GM18519 (cell line): Measurements from ENCODE around the gene SLC2A4RG.

Experiments
- ATAC-seq: cut with Tn5 transposase; IDR thresholded peaks from one replicate; pipeline ENCODE4 v1.9.1; 2021; ENCODE audit warnings: mild to moderate bottlenecking, moderate library complexity; ENCODE audit not compliant: unreplicated experiment, low FRiP score

The SLC2A4RG gene

DNA sequence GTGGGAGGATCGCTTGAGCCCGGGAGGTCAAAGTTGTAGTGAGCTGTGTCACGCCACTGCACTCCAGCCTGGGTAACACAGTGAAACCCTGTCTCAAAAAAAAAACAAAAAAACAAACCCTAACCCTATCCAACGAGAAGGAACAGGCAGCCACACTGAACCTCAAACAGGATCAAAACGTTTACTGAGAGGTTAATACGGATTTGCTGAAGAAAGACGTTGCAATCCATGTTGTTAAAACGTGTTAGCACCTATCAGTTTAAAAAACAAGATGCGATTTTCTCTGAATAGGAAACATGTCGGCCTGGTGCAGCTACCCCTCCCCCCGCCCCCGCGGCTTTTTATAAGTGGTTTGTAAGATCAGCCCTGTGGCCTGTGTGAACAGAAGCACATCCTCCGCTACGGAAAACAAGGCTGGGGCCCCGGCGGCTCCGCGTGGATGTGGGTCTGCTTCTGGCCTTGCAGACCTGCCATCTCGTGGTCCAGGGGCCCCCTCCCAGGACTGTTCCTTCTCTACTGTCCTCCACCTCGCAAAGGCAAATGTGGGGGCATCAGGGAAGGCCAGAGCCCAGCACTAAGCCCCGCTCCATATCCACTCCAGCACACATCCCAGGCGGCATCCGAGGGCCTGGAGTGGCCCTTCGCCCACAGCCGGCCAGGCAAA lies 11.4 kb downstream of the SLC2A4RG start:
- no peak for ATAC-seq

DNA sequence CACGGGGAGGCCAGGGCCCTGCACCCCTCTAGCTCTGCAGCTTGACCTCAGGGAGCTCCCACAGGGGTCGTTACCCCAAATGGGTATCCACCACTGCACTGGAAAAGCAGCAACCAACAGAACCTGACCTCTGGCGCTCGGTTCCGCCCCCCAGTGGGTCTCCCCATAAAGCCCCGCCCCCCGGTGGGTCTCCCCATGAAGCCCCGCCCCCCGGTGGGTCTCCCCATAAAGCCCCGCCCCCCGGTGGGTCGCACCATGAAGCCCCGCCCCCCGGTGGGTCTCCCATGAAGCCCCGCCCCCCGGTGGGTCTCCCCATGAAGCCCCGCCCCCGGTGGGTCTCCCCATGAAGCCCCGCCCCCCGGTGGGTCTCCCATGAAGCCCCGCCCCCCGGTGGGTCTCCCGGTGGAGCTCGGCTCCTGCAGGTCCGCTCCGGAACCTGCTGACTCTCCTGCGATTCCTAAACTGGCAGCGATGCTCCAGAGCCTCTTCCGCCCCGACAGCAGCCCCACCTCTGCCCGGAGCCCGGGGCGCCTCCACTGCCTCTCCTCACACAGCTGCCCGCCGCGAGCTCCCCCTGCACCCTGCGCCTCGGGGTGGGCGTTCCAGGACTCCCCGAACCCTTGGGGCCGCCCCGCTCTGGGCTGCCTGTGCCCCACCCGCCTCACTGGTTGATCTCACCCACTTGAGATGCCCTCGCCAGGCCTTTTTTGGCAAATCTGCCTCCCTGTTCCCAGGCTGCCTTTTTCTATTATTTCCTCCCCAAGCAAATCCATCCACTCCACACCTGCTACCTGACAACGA lies 12.1 kb downstream of the SLC2A4RG start:
- no peak for ATAC-seq

DNA sequence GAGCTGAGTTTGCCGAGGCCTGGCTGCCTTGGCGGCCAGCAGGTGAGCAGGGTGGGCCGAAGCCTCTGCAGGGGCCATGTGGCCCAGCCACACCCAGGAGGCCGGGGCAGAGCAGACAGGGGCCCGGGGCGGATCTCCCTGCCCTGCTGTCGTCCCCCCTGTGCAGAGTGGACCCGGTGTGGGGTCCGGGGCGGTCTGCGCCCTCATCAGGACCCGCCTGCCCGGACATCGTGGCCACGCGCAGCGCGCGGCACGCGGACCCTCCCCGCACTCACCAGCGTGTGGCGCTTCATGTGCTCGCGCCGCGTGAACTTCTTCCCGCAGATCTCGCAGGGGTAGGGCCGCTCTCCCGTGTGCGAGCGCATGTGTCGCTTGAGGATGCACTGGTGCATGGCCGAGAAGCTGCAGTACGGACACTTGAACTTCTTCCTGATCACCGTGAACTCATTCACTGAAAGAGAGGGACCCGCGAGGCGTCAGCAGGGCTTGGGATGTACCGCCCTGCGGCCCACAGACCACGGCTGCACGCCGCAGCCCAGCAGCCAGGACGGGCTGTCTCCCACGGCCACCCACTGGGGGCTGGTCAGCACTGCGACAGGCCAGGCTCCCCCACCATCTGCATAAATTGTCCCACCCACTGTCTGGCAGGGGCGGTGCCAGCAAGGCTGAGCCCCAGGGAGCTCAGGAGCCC lies 13.0 kb downstream of the SLC2A4RG start:
- ATAC-seq, result no peak

DNA sequence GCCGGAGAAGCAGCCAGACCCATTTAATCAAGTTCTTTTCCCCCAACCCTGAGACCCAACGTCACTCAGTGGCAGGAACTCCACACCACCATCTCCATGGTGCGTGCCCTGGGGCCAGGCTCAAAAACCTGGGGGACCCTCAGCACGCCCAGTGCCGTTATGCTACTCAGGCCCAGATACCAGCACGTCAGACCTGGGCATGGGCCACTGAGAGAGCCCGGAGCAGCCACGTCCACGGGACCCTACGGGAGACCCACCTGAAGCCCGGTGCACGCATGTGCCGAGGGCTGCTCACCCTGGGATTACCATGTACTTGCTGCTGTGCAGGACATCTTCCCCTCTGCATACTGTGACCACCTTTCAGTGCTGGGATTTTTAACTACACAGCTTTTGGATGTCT lies 13.8 kb downstream of the SLC2A4RG start:
- ATAC-seq, result no peak

DNA sequence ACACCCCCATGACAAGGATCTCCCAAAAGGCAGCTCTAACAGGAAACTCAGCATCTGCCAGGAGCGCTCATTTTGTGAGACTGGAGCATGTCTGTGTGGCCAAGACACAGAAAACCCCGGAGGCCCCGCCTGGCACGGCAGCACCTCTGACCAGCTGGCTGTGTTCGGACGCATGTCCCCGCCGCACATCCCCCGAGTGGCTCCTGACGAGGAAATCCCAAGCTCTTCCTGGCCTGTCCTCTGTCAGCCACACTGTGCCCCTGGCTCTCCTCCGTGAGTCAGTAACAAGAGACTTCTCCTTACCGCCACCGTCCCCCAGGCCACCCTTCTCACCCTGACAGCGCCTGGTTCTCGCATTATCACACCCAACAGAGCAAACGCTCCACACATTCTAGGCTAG lies 14.4 kb downstream of the SLC2A4RG start:
- no peak for ATAC-seq

DNA sequence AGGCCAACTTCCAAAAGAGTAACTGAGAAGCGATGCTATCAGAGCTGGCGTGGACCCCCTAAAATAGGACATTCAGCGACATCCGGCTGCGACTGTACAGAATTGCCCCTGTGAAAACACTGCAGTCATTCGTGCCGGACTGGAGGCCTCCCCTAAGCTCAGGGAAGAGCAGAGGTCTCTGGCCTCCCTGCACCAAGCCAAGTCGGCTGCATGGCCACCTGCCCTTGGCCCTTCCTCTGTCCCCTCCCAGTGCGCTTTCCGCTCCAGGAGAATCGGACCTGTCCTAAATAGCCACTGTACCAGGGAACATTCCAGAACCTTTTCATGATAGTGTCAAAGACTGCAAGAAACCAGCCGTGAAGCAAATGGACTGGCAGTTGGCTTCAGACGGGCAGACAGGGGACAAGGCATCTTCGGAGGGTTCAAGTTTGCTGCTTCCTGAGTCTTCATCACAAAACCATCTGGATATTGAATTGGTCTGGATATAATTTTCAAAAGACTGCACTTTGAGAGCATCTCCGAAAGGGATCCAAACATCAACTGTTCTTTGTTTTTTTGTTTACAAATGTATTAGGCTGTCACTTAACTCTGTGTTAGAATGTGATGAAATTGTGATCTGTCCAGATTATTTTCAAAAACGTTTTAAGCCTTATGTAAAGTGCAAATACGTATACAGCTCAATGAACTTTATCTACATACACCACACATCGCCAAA lies 16.5 kb downstream of the SLC2A4RG start:
- ATAC-seq, result no peak

DNA sequence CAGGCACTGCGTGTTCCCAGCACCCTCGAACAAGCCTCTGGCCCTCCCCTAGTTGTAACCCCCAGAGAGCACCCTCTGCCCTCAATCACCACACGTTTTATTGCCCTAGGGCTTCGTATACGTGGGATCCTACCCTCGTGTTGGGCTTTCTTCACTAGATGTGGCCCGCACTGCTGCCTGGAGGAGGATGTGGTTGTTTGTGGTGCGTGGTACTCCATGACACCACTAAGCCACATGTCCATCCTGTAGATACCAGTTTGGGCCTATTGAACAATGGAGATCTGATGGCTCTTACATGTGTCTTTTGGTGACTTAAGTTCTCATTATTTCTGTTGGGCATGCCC lies 17.0 kb downstream of the SLC2A4RG start:
- no peak for ATAC-seq

DNA sequence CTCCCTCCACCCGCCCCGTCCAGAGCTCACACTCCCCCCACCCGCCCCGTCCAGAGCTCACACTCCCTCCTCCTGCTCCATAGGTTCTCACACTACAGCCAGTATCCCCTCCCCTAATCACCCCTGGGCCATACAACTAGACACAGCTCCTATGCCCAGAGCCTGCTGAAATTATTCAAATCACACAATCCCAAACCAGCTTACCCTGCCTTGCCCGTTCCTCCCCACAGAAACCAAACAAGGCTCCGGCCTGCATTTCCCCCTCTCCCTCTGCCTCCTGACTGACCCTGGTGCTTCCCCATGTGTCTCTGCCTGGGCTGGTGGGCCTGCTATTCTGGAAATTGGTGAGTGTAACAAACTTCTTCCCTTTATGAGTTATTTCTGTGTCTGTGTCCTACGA lies 18.6 kb downstream of the SLC2A4RG start:
- no peak for ATAC-seq

DNA sequence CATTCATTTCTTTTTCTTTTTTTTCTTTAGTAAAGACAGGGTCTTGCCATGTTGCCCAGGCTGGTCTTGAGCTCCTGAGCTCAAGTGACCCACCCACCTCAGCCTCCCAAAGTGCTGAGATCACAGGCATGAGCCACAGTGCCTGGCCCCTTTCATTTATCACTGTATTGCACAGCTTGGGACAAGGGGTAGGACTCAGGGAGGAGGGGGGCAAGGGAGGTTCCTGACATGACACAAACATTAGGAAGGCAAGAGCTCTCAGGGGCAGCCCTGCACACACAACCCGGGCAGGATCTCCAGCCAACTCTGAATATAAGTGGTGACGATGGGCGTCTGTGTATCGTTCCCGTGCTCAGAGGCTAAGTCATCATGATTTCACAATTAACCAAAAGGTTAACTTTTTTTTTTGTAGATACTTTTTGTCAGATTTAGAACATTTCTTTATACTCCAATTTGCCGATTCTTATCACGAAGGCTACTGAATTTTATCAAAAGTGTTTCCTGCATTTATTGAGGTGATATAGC lies 19.9 kb downstream of the SLC2A4RG start:
- ATAC-seq, result no peak

DNA sequence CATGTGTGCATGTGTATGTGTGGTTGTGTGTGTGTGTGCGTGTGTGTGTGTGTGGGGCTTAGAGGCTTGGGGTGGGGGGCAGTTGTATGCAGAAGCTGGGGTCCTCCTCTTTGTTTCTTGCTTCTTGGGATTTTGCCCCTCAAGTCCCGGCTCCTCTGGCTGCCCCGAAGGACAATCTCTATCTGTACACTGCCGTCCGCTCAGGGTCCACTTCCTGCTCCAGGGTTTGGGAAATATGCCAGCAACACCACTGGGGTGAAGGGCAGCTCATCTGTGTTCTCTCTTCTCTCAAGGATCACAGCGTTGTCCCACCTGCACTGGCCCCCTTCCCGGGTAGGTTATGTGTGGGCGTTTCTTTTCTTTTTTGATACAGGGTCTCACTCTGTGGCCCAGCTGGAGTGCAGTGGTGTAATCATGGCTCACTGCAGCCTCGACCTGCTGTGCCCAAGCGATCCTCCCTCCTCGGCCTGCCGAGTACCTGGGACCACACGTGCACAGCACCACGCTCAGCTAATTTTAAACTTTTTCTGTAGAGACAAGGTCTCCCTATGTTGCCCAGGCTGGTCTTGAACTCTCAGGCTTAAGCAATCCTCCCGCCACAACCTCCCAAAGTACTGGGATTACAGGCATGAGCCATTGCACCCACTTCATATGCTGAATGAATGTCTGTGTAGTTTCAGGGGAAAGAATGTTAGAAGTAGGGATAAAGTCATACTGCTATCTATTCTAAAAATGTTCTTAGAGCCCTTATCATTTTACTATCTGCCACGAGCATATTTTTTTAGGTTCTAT lies 25.7 kb downstream of the SLC2A4RG start:
- ATAC-seq, result no peak

DNA sequence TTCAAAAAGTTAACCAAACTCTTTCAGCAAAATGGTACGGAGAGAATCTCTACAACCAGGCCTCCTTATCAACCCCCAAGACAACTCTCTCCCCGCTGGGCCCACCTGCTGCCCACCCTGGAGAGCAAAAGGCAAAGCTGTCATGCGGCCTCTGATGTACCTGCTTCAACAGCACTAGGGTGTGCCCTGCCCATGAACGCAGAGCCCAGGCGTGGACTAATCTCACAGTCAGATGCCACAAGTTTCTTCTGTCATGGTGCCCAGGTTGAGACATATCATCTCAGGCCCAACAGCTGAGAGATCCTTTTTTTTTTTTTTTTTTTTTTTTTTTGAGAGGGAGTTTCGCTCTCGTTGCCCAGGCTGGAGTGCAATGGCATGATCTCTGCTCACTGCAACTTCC lies 26.3 kb downstream of the SLC2A4RG start:
- no peak for ATAC-seq

DNA sequence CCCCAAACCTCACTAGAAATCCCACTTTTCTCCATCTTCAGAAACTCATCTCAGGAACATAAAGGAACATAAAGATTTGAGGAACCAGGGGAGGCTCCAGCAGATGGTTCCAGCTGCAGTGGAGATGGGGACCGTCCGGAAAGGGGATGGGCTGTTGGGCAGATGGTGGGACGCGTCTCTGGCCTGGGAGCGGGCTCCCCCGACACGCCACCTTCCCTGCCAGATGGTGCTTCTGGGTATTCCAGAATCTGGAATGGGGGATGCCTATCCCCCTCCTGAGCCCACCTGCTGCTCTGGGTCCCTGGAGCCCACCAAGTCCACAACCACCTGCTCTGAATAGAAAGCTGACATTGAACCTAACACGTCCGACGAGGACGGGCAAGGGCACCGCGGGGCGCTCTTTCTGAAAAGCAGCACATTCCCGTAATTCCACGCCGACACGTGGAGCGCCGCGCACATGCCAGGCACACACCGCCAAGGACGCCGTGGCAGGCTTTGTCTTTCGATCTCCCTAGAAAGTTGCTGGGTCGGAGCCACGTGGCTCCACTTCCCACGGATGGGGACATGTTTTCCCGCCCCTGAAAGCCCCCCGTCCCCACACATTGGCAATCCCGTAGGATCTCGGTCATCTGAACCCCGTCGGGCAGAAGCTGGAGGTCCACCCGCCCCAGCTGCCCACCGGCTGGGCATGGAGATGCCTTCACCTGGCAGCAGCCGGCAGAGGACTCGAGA lies 27.3 kb downstream of the SLC2A4RG start:
- ATAC-seq, result no peak

DNA sequence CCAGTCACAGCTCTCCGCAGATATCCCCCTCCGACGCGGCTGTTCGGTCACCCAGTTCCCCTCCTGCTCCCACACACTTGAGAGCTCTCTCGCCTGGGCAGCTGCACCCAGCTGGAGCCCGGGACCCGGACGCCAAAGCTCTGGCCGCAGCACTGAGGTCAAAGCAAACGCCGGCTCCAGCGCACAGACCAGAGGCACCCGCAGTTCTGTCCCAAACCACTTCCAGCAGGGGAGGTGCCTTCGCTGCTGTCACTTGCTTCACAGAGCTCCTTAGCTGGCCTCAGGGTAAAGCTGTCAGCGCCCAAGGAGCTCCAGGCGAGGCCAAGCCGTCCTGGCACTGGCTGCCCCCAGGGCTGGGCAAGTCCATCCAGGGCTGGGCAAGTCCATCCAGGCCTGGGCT lies 27.9 kb downstream of the SLC2A4RG start:
- no peak for ATAC-seq

DNA sequence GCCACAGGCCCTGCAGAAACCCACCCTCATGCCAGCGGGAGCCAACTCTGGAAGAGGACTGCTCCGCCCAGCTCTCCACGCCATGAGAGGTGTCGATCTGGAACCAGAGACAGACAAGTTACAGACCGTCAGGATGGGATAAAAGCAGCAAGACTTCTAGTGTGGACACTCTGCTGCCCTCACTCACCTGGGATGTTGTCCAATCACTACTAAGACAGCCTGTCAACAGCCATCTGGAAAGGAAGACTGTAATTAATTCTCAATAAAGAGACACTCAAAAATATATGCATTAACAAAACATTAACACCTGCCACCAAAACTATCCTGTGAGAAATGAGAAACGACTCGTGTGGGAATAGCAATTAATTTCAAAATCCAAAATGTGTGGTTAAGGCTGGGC lies 28.3 kb downstream of the SLC2A4RG start:
- no peak for ATAC-seq

DNA sequence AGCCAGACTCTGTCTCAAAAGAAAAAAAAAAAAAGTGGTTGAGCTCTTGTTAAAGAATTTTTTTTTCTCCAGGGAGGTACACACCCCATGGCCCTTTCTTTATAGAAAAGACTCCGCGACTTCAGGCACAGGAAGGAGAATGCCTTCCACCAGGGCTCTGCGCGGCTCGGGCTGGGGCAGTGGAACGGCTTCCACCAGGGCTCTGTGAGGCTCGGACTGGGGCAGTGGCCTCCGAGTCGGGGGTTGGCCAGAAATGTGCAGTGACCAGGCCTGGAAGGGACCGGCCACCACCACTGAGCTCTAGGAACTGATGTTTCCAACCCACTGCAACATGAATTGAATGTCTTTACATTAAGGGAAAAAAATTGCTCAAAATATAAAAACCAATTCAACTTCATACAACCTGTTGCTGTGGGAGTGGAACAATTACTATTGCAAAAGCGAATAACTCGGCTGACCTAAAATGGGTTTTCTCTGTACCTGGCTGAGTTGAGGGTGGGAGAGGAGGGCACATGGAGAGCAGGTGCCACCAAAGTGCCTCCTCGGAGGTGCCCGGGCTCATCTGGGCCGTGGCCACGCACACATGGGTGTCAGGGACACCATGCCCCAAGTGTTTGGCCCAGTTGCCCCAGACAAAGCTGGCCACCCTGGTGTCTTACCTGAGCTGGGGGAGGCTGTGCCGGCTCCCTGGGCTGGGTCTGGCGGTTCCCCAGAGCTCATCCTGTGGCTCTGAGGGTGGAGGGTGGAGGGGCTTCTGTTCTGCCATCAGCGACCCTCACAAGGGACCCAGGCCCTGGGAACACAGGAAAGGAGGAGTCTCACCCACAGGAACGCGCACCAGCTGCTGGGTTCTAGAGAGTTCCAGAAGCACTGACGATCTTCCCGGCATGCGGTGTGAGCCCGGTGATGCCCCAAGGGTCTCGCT lies 29.3 kb downstream of the SLC2A4RG start:
- ATAC-seq, result no peak

DNA sequence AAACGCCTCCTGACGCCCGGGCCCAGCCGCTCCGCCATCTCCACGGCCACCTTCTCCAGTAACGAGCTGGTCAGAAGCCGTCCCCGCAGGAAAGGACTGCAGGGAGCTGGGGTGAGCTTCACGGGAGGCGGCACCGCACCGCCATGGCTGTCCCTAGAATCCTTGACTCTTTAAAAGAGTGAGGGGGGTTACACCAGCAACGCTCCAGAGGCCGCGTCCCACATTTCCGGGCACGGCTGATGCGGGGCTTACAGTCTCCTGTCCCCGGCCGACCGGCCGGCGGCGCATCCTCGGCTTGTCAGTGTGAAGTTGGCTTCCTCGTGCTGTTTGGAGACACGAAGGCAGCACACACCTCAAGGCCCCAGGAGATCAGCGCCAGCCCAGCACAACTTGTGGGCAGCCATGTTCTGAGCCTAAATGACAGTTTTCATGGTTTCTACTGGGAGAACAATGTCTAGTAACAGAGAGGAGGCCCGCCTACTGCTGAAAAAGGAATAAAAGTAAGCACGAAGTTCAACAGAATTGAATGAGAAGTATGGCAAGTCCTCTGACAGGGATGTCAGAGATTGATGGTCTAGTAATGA lies 30.4 kb downstream of the SLC2A4RG start:
- ATAC-seq, result no peak

DNA sequence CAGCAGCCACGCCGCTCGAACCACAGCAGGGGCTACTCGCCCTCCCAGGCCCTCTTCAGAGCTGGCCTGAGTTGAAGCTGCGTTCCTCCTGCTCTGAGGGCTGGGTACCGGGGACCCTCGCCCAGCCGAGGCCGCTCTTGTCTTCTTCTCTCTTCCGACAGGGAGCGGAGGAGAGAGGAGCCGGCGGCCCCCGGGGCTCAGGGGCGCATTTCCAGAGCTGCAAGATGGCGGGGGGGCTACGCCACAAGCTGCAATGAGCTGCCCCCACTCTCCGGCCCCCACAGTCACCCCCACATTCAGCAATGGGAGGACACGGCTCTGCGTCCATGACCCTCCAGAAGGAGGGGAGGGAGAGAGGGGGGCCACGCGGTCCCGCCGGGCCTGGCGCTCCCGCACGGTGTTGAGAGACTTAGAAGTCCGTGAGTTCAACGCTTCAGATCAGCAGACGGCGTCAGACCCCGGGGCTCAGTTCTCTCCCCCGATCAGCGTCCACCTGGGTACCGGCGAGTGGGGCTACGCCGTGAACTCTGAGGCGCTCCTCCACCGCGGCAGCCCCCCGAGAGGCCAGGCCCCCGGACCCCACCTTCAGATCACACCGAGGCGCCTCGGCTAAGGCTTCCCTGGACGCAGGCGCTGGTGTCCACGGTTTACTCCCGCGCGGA lies 31.6 kb downstream of the SLC2A4RG start:
- no peak for ATAC-seq
